BJ (cell line): ENCODE results near the gene TTLL3. TPM values are rescaled to one million over a fixed set of nuclear protein-coding genes. Genes with fewer than 3 reads are reported as not detected.
"Not testable (repeated sequence)": the region's sequence is repeated elsewhere in the genome, so short reads cannot be mapped to it uniquely, and the experiment has no call there.

ENCODE experiments used
- CTCF ChIA-PET: fragments of 350-600 bp; formaldehyde crosslinking; extraction: SDS; loops from one replicate; lab custom pipeline; 2021; ENCODE audit warnings: antibody characterized with exemption, inconsistent platforms; lab: Yijun Ruan, JAX
- POLR2A ChIA-PET: fragments of 300-600 bp; sonication (Branson Sonifier 250); formaldehyde crosslinking; extraction: SDS; loops from one replicate; lab custom pipeline; 2021; ENCODE audit warnings: antibody characterized with exemption; lab: Charles Lee
- DNase-seq: peaks from one replicate; pipeline ENCODE4 v3.0.0-alpha.2; 2011; ENCODE audit warnings: low read depth
- H3K27me3 ChIP-seq: 2 replicates; pipeline ENCODE4 v1.6.0; 2011; ENCODE audit warnings: low read length; ENCODE audit not compliant: control insufficient read depth, insufficient read depth
- H3K36me3 ChIP-seq: 2 replicates; pipeline ENCODE4 v1.5.1; 2011; ENCODE audit warnings: low read length; ENCODE audit not compliant: control insufficient read depth, insufficient read depth
- H3K4me3 ChIP-seq: 2 replicates; pipeline ENCODE4 v1.5.1; 2011; ENCODE audit warnings: low read depth, mild to moderate bottlenecking, control low read depth, low read length
- CTCF ChIP-seq: IDR thresholded peaks from 2 replicates; pipeline ENCODE4 v1.5.1; 2011; ENCODE audit warnings: low read depth, mild to moderate bottlenecking, control low read depth, inconsistent platforms, low read length, moderate library complexity; ENCODE audit not compliant: insufficient read depth
- polyA plus RNA-seq: library from polyadenylated mRNA; depleted of rRNA; stranded (reverse); fragments of >200 nt; gene quantifications from 2 replicates; pipeline ENCODE4 v1.2.3, GENCODE V29; 2011

Gene TTLL3
- polyA plus RNA-seq, 1 experiment = 25.4 TPM

- CTCF ChIA-PET = interaction anchor here (0.6 kb wide), 1 partner anchor 15 kb away, joined by 4 read pairs; no protein-coding TSS in a partner anchor
- POLR2A ChIA-PET = interaction anchor here (0.5 to 0.6 kb wide), 2 partner anchors 9 to 10 kb away, joined by 5 to 8 read pairs; no protein-coding TSS in a partner anchor
- Histone ChIP-seq H3K27me3 (no peaks in the 10 kb centered on the region), H3K4me3 (peak overlapping the region; percentile 69), H3K36me3 (peaks cover 2% of the 10 kb centered on the region)
- no peak for TF ChIP-seq CTCF
- DNase-seq = no peak
These were observed 39.7 kb upstream of the TTLL3 start for GRCh38 chr3:9770276-9770812.

- H3K27me3 ChIP-seq, CTCF ChIA-PET, DNase-seq, H3K4me3 ChIP-seq, H3K36me3 ChIP-seq: not testable (repeated sequence)
- POLR2A ChIA-PET = interaction anchor here (0.6 kb wide), 1 partner anchor 9 kb away, joined by 5 read pairs; no protein-coding TSS in a partner anchor
These were observed 39.1 kb upstream of the TTLL3 start for GRCh38 chr3:9771007-9771406.

- Histone ChIP-seq H3K27me3 (no peaks in the 10 kb centered on the region), H3K36me3 (peaks cover 6% of the 10 kb centered on the region), H3K4me3 (no peak overlapping the region)
- no peak for TF ChIP-seq CTCF
- ChIA-PET POLR2A (no interaction called here), CTCF (interaction anchor here (1.3 kb wide), 2 partner anchors 28 to 59 kb away, joined by 3 read pairs; no protein-coding TSS in a partner anchor)
- no peak for DNase-seq
These were observed 33.0 kb upstream of the TTLL3 start for GRCh38 chr3:9776896-9777693.

- POLR2A ChIA-PET = no interaction called here
These were observed 32.4 kb upstream of the TTLL3 start for GRCh38 chr3:9777694-9778021.

More at GRCh38 chr3:9777694-9778021, 32.4 kb upstream of the TTLL3 start:
- Histone ChIP-seq H3K36me3 (peaks cover 10% of the 10 kb centered on the region), H3K4me3 (no peak overlapping the region), H3K27me3 (no peaks in the 10 kb centered on the region)
- TF ChIP-seq CTCF = no peak
- CTCF ChIA-PET = interaction anchor here (1.3 kb wide), 2 partner anchors 28 to 60 kb away, joined by 3 read pairs; no protein-coding TSS in a partner anchor
- no peak for DNase-seq
